Activated T-cell treated with anti-CD3 and anti-CD28 coated beads, Interleukin-2, amount 50 U/mL, for 4 hours (primary cell): ENCODE measurements around the gene FABP2. TPM values are rescaled to one million over a fixed set of nuclear protein-coding genes. Genes with fewer than 3 reads are reported as not detected.

Experiments used
- total RNA-seq, 3 donors: library from RNA; stranded (reverse); gene quantifications; one replicate each; pipeline ENCODE4 v1.2.1, GENCODE V29; 2021

The FABP2 gene
- total RNA-seq, 3 donors from 2014 or later, result not detected

Other genes starting within 250 kb of the FABP2 start
- not detected for gene MYOZ2, start 186.3 kb downstream of the FABP2 start, total RNA-seq
- 10 to 100 TPM; 11.8 to 12.4 (median 12.1) TPM for gene USP53, start 109.4 kb downstream of the FABP2 start, total RNA-seq